Gastroesophageal sphincter (tissue), 4 donors: Measurements from ENCODE around the gene CD84. TPM values are rescaled to one million over a fixed set of nuclear protein-coding genes. Genes with fewer than 3 reads are reported as not detected.
A peak's percentile ranks its signal among the peaks of the same experiment; 100 is the strongest.

Source experiments
- ATAC-seq: fragments of 150-250 bp; one replicate; pipeline ENCODE4 v1.9.1; 2016; ENCODE audit warnings: mild to moderate bottlenecking, moderate library complexity
- H3K27ac ChIP-seq, 4 donors: fragments of 200-600 bp; sonication (generic) in 3 of 4; 1 replicate in 3 of 4; 2 replicates in 1 of 4; pipeline ENCODE4 v1.5.1; 2016 to 2019
- H3K27me3 ChIP-seq: fragments of 200-600 bp; sonication (generic); one replicate; pipeline ENCODE4 v1.5.1; 2019
- H3K36me3 ChIP-seq, 2 donors: fragments of 200-600 bp; sonication (generic); one replicate each; pipeline ENCODE4 v1.5.1; 2019; ENCODE audit warnings: control low read depth in 1 of 2
- H3K4me1 ChIP-seq, 3 donors: fragments of 200-600 bp; sonication (generic); 1 replicate in 2 of 3; 2 replicates in 1 of 3; pipeline ENCODE4 v1.5.1; 2016 to 2019; ENCODE audit warnings: control low read depth in 2 of 3
- H3K4me3 ChIP-seq, 2 donors: fragments of 200-600 bp; sonication (generic); one replicate each; pipeline ENCODE4 v1.5.1; 2019; ENCODE audit warnings: mild to moderate bottlenecking in 1 of 2, moderate library complexity in 1 of 2
- H3K9me3 ChIP-seq, 3 donors: fragments of 200-600 bp; sonication (generic); one replicate each; pipeline ENCODE4 v1.5.1; 2017 to 2019; ENCODE audit warnings: control low read depth in 2 of 3
- CTCF ChIP-seq, 4 experiments: fragments of 200-600 bp in 2 of 4; fragments of 450-650 bp in 2 of 4; sonication (generic) in 1 of 4; IDR thresholded peaks; one replicate each; pipeline ENCODE4 v1.5.1; 2017 to 2019; ENCODE audit warnings: antibody characterized with exemption in 4 of 4, mild to moderate bottlenecking in 2 of 4, moderate library complexity in 2 of 4
- EP300 ChIP-seq: sonication (generic); formaldehyde crosslinking; IDR thresholded peaks from one replicate; pipeline ENCODE4 v1.6.1; 2017; ENCODE audit warnings: antibody characterized with exemption, mild to moderate bottlenecking
- POLR2A ChIP-seq, 2 donors: fragments of 450-650 bp; IDR thresholded peaks; one replicate each; pipeline ENCODE4 v1.6.1; 2017; ENCODE audit warnings: antibody characterized with exemption in 2 of 2, mild to moderate bottlenecking in 2 of 2, moderate library complexity in 1 of 2
- POLR2AphosphoS5 ChIP-seq: sonication (generic); formaldehyde crosslinking; IDR thresholded peaks from one replicate; pipeline ENCODE4 v1.6.1; 2017; ENCODE audit warnings: antibody characterized with exemption
- WGBS, 2 donors: methylation state at CpG; one replicate each; pipeline ENCODE4 v1.1.5; 2018; ENCODE audit warnings: low coverage in 1 of 2; 5-methylcytosine and 5-hydroxymethylcytosine counted together
- total RNA-seq, 4 donors: library from RNA; depleted of rRNA; stranded (reverse); fragments of >200 nt; gene quantifications; one replicate each; pipeline ENCODE4 v1.1.0, GENCODE V29; 2016

Gene CD84
- total RNA-seq, 4 donors from 2014 or later: 3.0 to 6.7 (median 4.3) TPM

GRCh38 chr1:160522622-160523345 lies 56.5 kb downstream of the CD84 start, which contains the start of gene SLAMF6:
Gene SLAMF6 (minus strand): TSS chr1:160523255. CDS start chr1:160523192, 63 bp downstream.
- Histone ChIP-seq H3K27me3 (no peaks in the 10 kb centered on the region), H3K4me3 (peak within 1 kb of the TSS in 1 of 2 donors; percentile 10), H3K36me3 (no peaks in the 10 kb centered on the region), H3K9me3 (peaks cover 0 to 10% (median 0%) of the 10 kb centered on the region in 3 donors), H3K27ac (no peak within 1 kb of the TSS), H3K4me1 (no peaks in the 10 kb centered on the region)
- TF ChIP-seq POLR2AphosphoS5: no peak
- TF ChIP-seq POLR2A (IDR thresholded peaks at IDR 0.05): no peak
- no peak for TF ChIP-seq EP300
- TF ChIP-seq CTCF (IDR thresholded peaks at IDR 0.05): no peak
- WGBS, 2 donors: 64 to 72% methylated on average over 7 to 11 of the region's 11 CpGs
- ATAC-seq: no peak

- 56 to 58% methylated on average over 3 of the region's 3 CpGs for WGBS, 2 donors
- H3K9me3 ChIP-seq: peaks cover 0 to 10% (median 0%) of the 10 kb centered on the region in 3 donors
- no peaks in the 10 kb centered on the region for H3K27me3 ChIP-seq
- H3K4me3 ChIP-seq: no peak overlapping the region
- H3K27ac ChIP-seq: no peak overlapping the region
- no peaks in the 10 kb centered on the region for H3K36me3 ChIP-seq
- no peak for ATAC-seq
- no peak for TF ChIP-seq POLR2AphosphoS5
- TF ChIP-seq CTCF (IDR thresholded peaks at IDR 0.05): no peak
- no peak for TF ChIP-seq POLR2A (IDR thresholded peaks at IDR 0.05)
- no peak for TF ChIP-seq EP300
- H3K4me1 ChIP-seq: no peaks in the 10 kb centered on the region
Observed at GRCh38 chr1:160522136-160522535, 57.2 kb downstream of the CD84 start.

GRCh38 chr1:160521554-160521953 lies 57.7 kb downstream of the CD84 start:
- no peak overlapping the region for H3K4me3 ChIP-seq
- no peak overlapping the region for H3K27ac ChIP-seq
- no peaks in the 10 kb centered on the region for H3K27me3 ChIP-seq
- no peaks in the 10 kb centered on the region for H3K4me1 ChIP-seq
- H3K9me3 ChIP-seq: peaks cover 0 to 10% (median 0%) of the 10 kb centered on the region in 3 donors
- 58 to 80% methylated on average over 1 to 2 of the region's 2 CpGs for WGBS, 2 donors
- no peak for ATAC-seq
- TF ChIP-seq POLR2A (IDR thresholded peaks at IDR 0.05) (no peak), POLR2AphosphoS5 (no peak)
- H3K36me3 ChIP-seq: no peaks in the 10 kb centered on the region

- H3K9me3 ChIP-seq: peaks cover 0 to 10% (median 0%) of the 10 kb centered on the region in 3 donors
- TF ChIP-seq CTCF (IDR thresholded peaks at IDR 0.05) (no peak), POLR2AphosphoS5 (no peak), POLR2A (IDR thresholded peaks at IDR 0.05) (no peak), EP300 (no peak)
- 37 to 46% methylated on average over 3 of the region's 3 CpGs for WGBS, 2 donors
- no peaks in the 10 kb centered on the region for H3K27me3 ChIP-seq
- no peak overlapping the region for H3K27ac ChIP-seq
- H3K4me3 ChIP-seq: no peak overlapping the region
- no peak for ATAC-seq
- H3K4me1 ChIP-seq: no peaks in the 10 kb centered on the region
- H3K36me3 ChIP-seq: no peaks in the 10 kb centered on the region
Observed at GRCh38 chr1:160520999-160521398, 58.3 kb downstream of the CD84 start.

GRCh38 chr1:160520582-160520981 lies 58.7 kb downstream of the CD84 start:
- Histone ChIP-seq H3K27ac (no peak overlapping the region), H3K4me1 (no peaks in the 10 kb centered on the region), H3K9me3 (peaks cover 0 to 10% (median 0%) of the 10 kb centered on the region in 3 donors), H3K36me3 (no peaks in the 10 kb centered on the region), H3K27me3 (no peaks in the 10 kb centered on the region), H3K4me3 (no peak overlapping the region)
- 26 to 28% methylated on average over 2 of the region's 2 CpGs for WGBS, 2 donors
- no peak for TF ChIP-seq POLR2A (IDR thresholded peaks at IDR 0.05)
- TF ChIP-seq POLR2AphosphoS5: no peak
- ATAC-seq: no peak
